ENCODE data around the gene CLRN3. TPM values are rescaled to one million over a fixed set of nuclear protein-coding genes. Genes with fewer than 3 reads are reported as not detected.

CLRN3 gene
- total and polyA plus RNA-seq, 9 of the 15 experiments (the other 6 are each of a cell fraction or from before 2014, with no cell fraction given), result not detected

DNA sequence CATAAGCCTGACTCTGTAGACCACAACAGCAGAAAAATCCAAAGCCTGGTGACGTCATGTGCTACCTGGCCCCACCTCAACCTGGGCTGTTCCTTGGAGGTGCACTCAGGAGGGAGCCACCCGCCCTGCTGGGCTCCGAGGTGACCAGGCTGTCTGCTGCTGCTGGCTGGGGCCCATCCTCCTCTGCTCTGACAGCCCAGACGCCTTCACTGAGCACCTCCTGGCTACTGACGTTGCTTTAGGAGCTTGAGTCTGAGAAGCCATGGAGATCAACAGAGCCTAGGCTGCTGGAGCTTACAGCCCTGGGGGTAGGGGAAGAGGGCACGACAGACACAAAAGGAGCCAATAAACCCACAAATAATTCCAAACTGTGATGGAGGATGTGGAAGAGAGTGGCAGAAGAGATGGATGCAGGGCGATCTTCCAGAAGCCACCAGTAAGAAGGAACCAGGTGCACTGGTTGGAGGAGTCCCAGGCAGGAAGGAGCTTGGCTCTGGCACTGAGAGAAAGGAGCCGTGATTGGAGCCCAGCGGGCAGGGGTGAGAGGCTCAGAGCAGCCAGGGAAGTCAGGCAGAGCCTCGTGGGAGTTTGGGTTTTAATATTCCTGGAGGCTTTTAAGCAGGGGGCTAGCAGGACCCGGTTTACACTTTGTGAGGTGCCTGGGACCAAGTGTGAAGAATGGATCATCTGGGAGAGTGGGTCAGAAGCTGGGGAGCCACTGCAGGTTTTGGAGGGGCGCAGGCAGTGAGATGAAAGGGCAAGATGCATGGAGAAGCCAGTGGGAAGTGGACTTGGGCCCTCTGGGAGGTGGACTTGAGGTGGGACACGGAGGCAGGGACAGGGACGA lies 12.5 kb upstream of the CLRN3 start:
- no peak for FAIRE-seq
- ChIA-PET POLR2A (interaction anchor here (0.6 to 1.0 kb wide), 2 partner anchors 26 to 237 kb away, joined by 3 to 4 read pairs; no protein-coding TSS in a partner anchor), CTCF (ENCODE audit: low intra/inter-chr PET ratio) (no interaction called here)
- TF ChIP-seq, protein P1, sequence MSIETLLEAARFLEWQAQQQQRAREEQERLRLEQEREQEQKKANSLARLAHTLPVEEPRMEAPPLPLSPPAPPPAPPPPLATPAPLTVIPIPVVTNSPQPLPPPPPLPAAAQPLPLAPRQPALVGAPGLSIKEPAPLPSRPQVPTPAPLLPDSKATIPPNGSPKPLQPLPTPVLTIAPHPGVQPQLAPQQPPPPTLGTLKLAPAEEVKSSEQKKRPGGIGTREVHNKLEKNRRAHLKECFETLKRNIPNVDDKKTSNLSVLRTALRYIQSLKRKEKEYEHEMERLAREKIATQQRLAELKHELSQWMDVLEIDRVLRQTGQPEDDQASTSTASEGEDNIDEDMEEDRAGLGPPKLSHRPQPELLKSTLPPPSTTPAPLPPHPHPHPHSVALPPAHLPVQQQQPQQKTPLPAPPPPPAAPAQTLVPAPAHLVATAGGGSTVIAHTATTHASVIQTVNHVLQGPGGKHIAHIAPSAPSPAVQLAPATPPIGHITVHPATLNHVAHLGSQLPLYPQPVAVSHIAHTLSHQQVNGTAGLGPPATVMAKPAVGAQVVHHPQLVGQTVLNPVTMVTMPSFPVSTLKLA (conservative IDR thresholded peaks at IDR 0.05), result no peak
- no peak for TF ChIP-seq CREBBP (IDR thresholded peaks at IDR 0.05; ENCODE audit: low read depth, low read length)
- no peak for TF ChIP-seq XRCC3 (IDR thresholded peaks at IDR 0.05)
- no peak for TF ChIP-seq ZNF696 (CRISPR knock-in tag; conservative IDR thresholded peaks at IDR 0.05)
- TF ChIP-seq, protein P2, sequence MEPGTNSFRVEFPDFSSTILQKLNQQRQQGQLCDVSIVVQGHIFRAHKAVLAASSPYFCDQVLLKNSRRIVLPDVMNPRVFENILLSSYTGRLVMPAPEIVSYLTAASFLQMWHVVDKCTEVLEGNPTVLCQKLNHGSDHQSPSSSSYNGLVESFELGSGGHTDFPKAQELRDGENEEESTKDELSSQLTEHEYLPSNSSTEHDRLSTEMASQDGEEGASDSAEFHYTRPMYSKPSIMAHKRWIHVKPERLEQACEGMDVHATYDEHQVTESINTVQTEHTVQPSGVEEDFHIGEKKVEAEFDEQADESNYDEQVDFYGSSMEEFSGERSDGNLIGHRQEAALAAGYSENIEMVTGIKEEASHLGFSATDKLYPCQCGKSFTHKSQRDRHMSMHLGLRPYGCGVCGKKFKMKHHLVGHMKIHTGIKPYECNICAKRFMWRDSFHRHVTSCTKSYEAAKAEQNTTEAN (CRISPR knock-in tag; IDR thresholded peaks at IDR 0.05), result no peak
- TF ChIP-seq SP2 (IDR thresholded peaks at IDR 0.05; ENCODE audit: extremely low read depth, low read depth, low read length, poor library complexity, severe bottlenecking), result no peak
- no peak for TF ChIP-seq GTF2A2 (tag; IDR thresholded peaks at IDR 0.05)
- no peak overlapping the region for H3K4me3 ChIP-seq
- H4K20me1 ChIP-seq (replicated peaks; ENCODE audit: control insufficient read depth, insufficient read depth, low read length), result no peaks in the 10 kb centered on the region
- no peak overlapping the region for H3K4me2 ChIP-seq (ENCODE audit: insufficient read depth, low read length)
- BruUV-seq (replicated peaks), result no TSS peak
- no peaks in the 10 kb centered on the region for H3K79me2 ChIP-seq (ENCODE audit: control insufficient read depth, insufficient read depth, low read length)
- WGBS (ENCODE audit: insufficient coverage, low coverage, missing lambda C conversion rate), result 0% methylated on average over 5 of the region's 14 CpGs
- DNase-seq (ENCODE audit: extremely low read depth in 1 of 4, low spot score in 3 of 4), result no peak
- ATAC-seq, result no peak
- in situ Hi-C loops (cut with MboI), result no loop called here
- H2AFZ ChIP-seq (ENCODE audit: low read depth, low read length), result no peak overlapping the region
- no peaks in the 10 kb centered on the region; a peak in 1 of 5 replicates for H3K27me3 ChIP-seq (ENCODE audit: control insufficient read depth in 2 of 2, insufficient read depth in 2 of 2, low read length in 2 of 2)
- H3K9ac ChIP-seq (ENCODE audit: insufficient read depth in 1 of 2, low read depth in 2 of 2, low read length in 2 of 2), result no peak overlapping the region
- intact Hi-C loops (cut with micrococcal nuclease), result no loop called here
- no peaks in the 10 kb centered on the region for H3K9me1 ChIP-seq (ENCODE audit: control insufficient read depth, insufficient read depth, low read length)
- no peaks in the 10 kb centered on the region for H3K36me3 ChIP-seq (ENCODE audit: control insufficient read depth, insufficient read depth, low read length)
- H3K4me1 ChIP-seq (replicated peaks in 1 of 2; ENCODE audit: control insufficient read depth in 2 of 2, insufficient read depth in 2 of 2, low read length in 2 of 2), result peaks cover 0 to 5% of the 10 kb centered on the region in 2 experiments; a peak in 1 of 5 replicates
- no peaks in the 10 kb centered on the region for H3K9me3 ChIP-seq (replicated peaks; ENCODE audit: control insufficient read depth, insufficient read depth, low read depth, low read length)
- no peak overlapping the region for H3K27ac ChIP-seq (ENCODE audit: extremely low read depth, low read depth, low read length)
